GM12878 (cell line): ENCODE measurements around the gene SHC2. TPM values are rescaled to one million over a fixed set of nuclear protein-coding genes. Genes with fewer than 3 reads are reported as not detected.

Experiments used
- ATAC-seq: fragments of 200-7000 bp; cut with Tn5 transposase; 3 replicates; pipeline ENCODE4 v1.9.1; 2020; ENCODE audit warnings: mild to moderate bottlenecking, moderate library complexity
- BruUV-seq: library from RNA; stranded (reverse); fragments of 400-500 nt; replicated peaks from 2 replicates; lab custom pipeline; 2021; lab: Mats Ljungman, UMichigan
- CTCF ChIA-PET: fragments of 300-600 bp; sonication (Branson Sonifier 250); formaldehyde crosslinking; extraction: SDS; loops from one replicate; lab custom pipeline; 2021; ENCODE audit warnings: inconsistent platforms; lab: Yijun Ruan, JAX
- POLR2A ChIA-PET: fragments of 350-600 bp; formaldehyde crosslinking; extraction: SDS; loops from one replicate; lab custom pipeline; 2021; ENCODE audit warnings: inconsistent platforms; lab: Charles Lee
- RAD21 ChIA-PET: fragments of 300-600 bp; sonication (Branson Sonifier 250); formaldehyde crosslinking; loops from one replicate; lab custom pipeline; 2023; ENCODE audit warnings: antibody characterized with exemption; ENCODE audit not compliant: unreplicated experiment; lab: Charles Lee
- SMC1A ChIA-PET: fragments of 300-600 bp; sonication (Branson Sonifier 250); formaldehyde crosslinking; loops from one replicate; lab custom pipeline; 2023; ENCODE audit not compliant: unreplicated experiment, uncharacterized antibody; lab: Charles Lee
- DNase-seq: peaks from one replicate; pipeline ENCODE4 v3.0.0-alpha.2; 2011; ENCODE audit warnings: low read depth, low spot score
- FAIRE-seq: peaks from 3 replicates; lab custom pipeline; 2011; peaks lifted over from hg19 to GRCh38; lab: Jason Lieb, UNC
- H2AFZ ChIP-seq: 2 replicates; pipeline ENCODE4 v1.6.0; 2011; ENCODE audit warnings: low read depth, low read length, control low read depth; ENCODE audit not compliant: control insufficient read depth
- H3K27ac ChIP-seq: 2 replicates; pipeline ENCODE4 v1.5.1; 2011; ENCODE audit warnings: control low read depth; ENCODE audit not compliant: control insufficient read depth, insufficient read depth
- H3K27me3 ChIP-seq, 2 experiments: replicated peaks in 1 of 2; 2 replicates each; pipeline versions ENCODE4 v1.6.0 to v1.6.1; 2011; ENCODE audit warnings: low read length in 1 of 2; ENCODE audit not compliant: control insufficient read depth in 2 of 2, insufficient read depth in 2 of 2
- H3K36me3 ChIP-seq, 2 experiments: 2 replicates each; pipeline ENCODE4 v1.5.1; 2011; ENCODE audit warnings: low read length in 1 of 2; ENCODE audit not compliant: control insufficient read depth in 2 of 2, insufficient read depth in 2 of 2
- H3K4me1 ChIP-seq: 2 replicates; pipeline ENCODE4 v1.6.1; 2011; ENCODE audit warnings: mild to moderate bottlenecking, low read length, moderate library complexity, mixed read lengths; ENCODE audit not compliant: control insufficient read depth, insufficient read depth
- H3K4me2 ChIP-seq: 2 replicates; pipeline ENCODE4 v1.6.0; 2011; ENCODE audit warnings: control low read depth; ENCODE audit not compliant: control insufficient read depth, insufficient read depth
- H3K4me3 ChIP-seq: fragments of 200-600 bp; sonication (generic); 2 replicates; pipeline ENCODE4 v1.5.1; 2016
- H3K79me2 ChIP-seq: 2 replicates; pipeline ENCODE4 v1.6.0; 2011; ENCODE audit warnings: low read length; ENCODE audit not compliant: control insufficient read depth, insufficient read depth
- H3K9ac ChIP-seq: 2 replicates; pipeline ENCODE4 v1.8.0; 2011; ENCODE audit warnings: low read length, control low read depth, mixed read lengths; ENCODE audit not compliant: control insufficient read depth, insufficient read depth
- H3K9me3 ChIP-seq: replicated peaks from 3 replicates; pipeline ENCODE4 v1.5.1; 2011; ENCODE audit warnings: mild to moderate bottlenecking, low read length; ENCODE audit not compliant: control insufficient read depth, insufficient read depth
- H4K20me1 ChIP-seq: 2 replicates; pipeline ENCODE4 v1.6.0; 2011; ENCODE audit not compliant: control insufficient read depth, insufficient read depth
- ASH2L ChIP-seq: fragments of 300-600, 200-600 bp; sonication (generic); IDR thresholded peaks from 2 replicates; pipeline ENCODE4 v1.6.1; 2017; ENCODE audit warnings: low read depth, mild to moderate bottlenecking, borderline replicate concordance
- BACH1 ChIP-seq: fragments of 450-650 bp; IDR thresholded peaks from 2 replicates; pipeline ENCODE4 v1.6.1; 2017; ENCODE audit warnings: mild to moderate bottlenecking, borderline replicate concordance
- BCLAF1 ChIP-seq: fragments of 450-650 bp; IDR thresholded peaks from 2 replicates; pipeline ENCODE4 v1.6.1; 2017; ENCODE audit warnings: antibody characterized with exemption, mild to moderate bottlenecking, moderate library complexity
- BHLHE40 ChIP-seq, 2 experiments: fragments of 450-650 bp in 1 of 2; IDR thresholded peaks; 2 replicates each; pipeline ENCODE4 v1.6.1; 2011 to 2017; ENCODE audit warnings: low read depth in 2 of 2, borderline replicate concordance in 1 of 2, improper control_type of control experiment in 1 of 2, low read length in 1 of 2, mild to moderate bottlenecking in 1 of 2
- BRCA1 ChIP-seq: IDR thresholded peaks from 2 replicates; pipeline ENCODE4 v1.6.1; 2011; ENCODE audit warnings: low read depth, low read length, improper control_type of control experiment
- EP300 ChIP-seq, 2 experiments: fragments of 150-350 bp in 1 of 2; IDR thresholded peaks; 2 replicates each; pipeline ENCODE4 v1.6.1; 2011 to 2012; ENCODE audit warnings: low read depth in 2 of 2, low read length in 2 of 2, borderline replicate concordance in 1 of 2, improper control_type of control experiment in 1 of 2, inconsistent platforms in 1 of 2; ENCODE audit not compliant: control insufficient read depth in 1 of 2
- IRF4 ChIP-seq: IDR thresholded peaks from 2 replicates; pipeline ENCODE4 v1.6.1; 2011; ENCODE audit warnings: low read depth, low read length
- JUND ChIP-seq: IDR thresholded peaks from 2 replicates; pipeline ENCODE4 v1.6.1; 2012; ENCODE audit warnings: low read depth, mild to moderate bottlenecking, low read length, improper control_type of control experiment, moderate library complexity
- MEF2A ChIP-seq: IDR thresholded peaks from 2 replicates; pipeline ENCODE4 v1.6.1; 2011; ENCODE audit warnings: low read depth, mild to moderate bottlenecking, low read length, moderate library complexity; ENCODE audit not compliant: insufficient read depth
- REST ChIP-seq: IDR thresholded peaks from 2 replicates; pipeline ENCODE4 v1.6.1; 2012; ENCODE audit warnings: mild to moderate bottlenecking, low read depth, low read length
- RUNX3 ChIP-seq: IDR thresholded peaks from 2 replicates; pipeline ENCODE4 v1.6.1; 2012; ENCODE audit warnings: low read length, inconsistent platforms
- ZNF207 ChIP-seq: fragments of 450-650 bp; IDR thresholded peaks from 2 replicates; pipeline ENCODE4 v1.6.1; 2014; ENCODE audit warnings: antibody characterized with exemption, mild to moderate bottlenecking, borderline replicate concordance
- WGBS: methylation state at CpG from one replicate; pipeline ENCODE4 v1.1.6; 2016; ENCODE audit warnings: low lambda C conversion rate; ENCODE audit not compliant: insufficient replicate concordance, insufficient coverage; ENCODE audit errors: missing lambda C conversion rate; 5-methylcytosine and 5-hydroxymethylcytosine counted together
- in situ Hi-C: fragments of 300-500 bp; cut with MboI; formaldehyde crosslinking; loops from 9 replicates; pipeline ENCODE4 v1.14.3; 2018; ENCODE audit warnings: mixed read lengths
- intact Hi-C: fragments of 100-400 bp; cut with micrococcal nuclease; formaldehyde crosslinking; loops from one replicate; pipeline ENCODE4 v1.14.2; 2022; ENCODE audit not compliant: unreplicated experiment
- polyA plus RNA-seq, 11 experiments: library from polyadenylated mRNA; depleted of rRNA in 4 of 11; unstranded in 6 of 11; stranded (reverse) in 5 of 11; fragments of >200 nt; fragmentation: Nextera tagmentation in 4 of 11; fragmentation: Illumina TruSeq in 1 of 11; extraction: Ambion mirVana in 4 of 11; extraction: Trizol in 1 of 11; gene quantifications; 1 replicate in 1 of 11; 2 replicates in 10 of 11; pipeline versions ENCODE4 v1.2.1 to v1.2.3, GENCODE V29; 2011 to 2016; ENCODE audit warnings: inconsistent platforms in 2 of 11, missing spikeins in 2 of 11, low read depth in 1 of 11
- total RNA-seq, 4 experiments: library from RNA; depleted of rRNA in 3 of 4; stranded (reverse); fragments of >200 nt in 3 of 4; fragmentation: Illumina TruSeq in 1 of 4; extraction: Trizol in 1 of 4; gene quantifications; 2 replicates each; pipeline versions ENCODE4 v1.2.1 to v1.2.3, GENCODE V29; 2013 to 2021

Gene SHC2
- total and polyA plus RNA-seq, 10 of the 15 experiments (the other 5 are each of a cell fraction or from before 2014, with no cell fraction given), result 0.08 TPM; not detected in 9

- BruUV-seq, result no TSS peak
- peak within 1 kb of the TSS; percentile 89 for H3K4me3 ChIP-seq
- no peak for TF ChIP-seq EP300 (IDR thresholded peaks at IDR 0.05; ENCODE audit: borderline replicate concordance in 1 of 2, control insufficient read depth in 1 of 2, low read depth in 2 of 2, low read length in 2 of 2)
- TF ChIP-seq JUND, result 0 out of 2 replicates have a peak, but pooled peaks have one; percentile 16
- TF ChIP-seq IRF4, result 0 out of 2 replicates have a peak, but pooled peaks have one; percentile 21
- TF ChIP-seq ZNF207, result peak; percentile 61; the same call in 1 of the 2 replicates
- no peak for TF ChIP-seq BCLAF1
- peak; percentile 58; the same call in 1 of the 2 replicates for TF ChIP-seq BACH1
- TF ChIP-seq BRCA1, result no peak
- TF ChIP-seq MEF2A, result no peak
- TF ChIP-seq REST, result no peak
- TF ChIP-seq BHLHE40 (IDR thresholded peaks at IDR 0.05; ENCODE audit: borderline replicate concordance in 1 of 2, low read depth in 2 of 2, low read length in 1 of 2), result peak in 1 of 2 experiments; percentile 30; a peak in 1 of 4 replicates
- peak; percentile 57; the same call in 1 of the 2 replicates for TF ChIP-seq ASH2L
- 0 out of 2 replicates have a peak, but pooled peaks have one; percentile 28 for TF ChIP-seq RUNX3
These were observed 46.7 kb upstream of the SHC2 start, which contains the start of gene TPGS1 for GRCh38 chr19:507286-508203. Gene TPGS1 (plus strand): TSS chr19:507497. CDS start chr19:507507, 10 bp downstream.

More at GRCh38 chr19:507286-508203, 46.7 kb upstream of the SHC2 start, which contains the start of gene TPGS1:
- Histone ChIP-seq H3K79me2 (peaks cover 6% of the 10 kb centered on the region), H4K20me1 (no peaks in the 10 kb centered on the region), H3K9ac (peak within 1 kb of the TSS; percentile 89), H3K4me1 (peaks cover 17% of the 10 kb centered on the region), H3K4me2 (peak within 1 kb of the TSS; percentile 96), H3K27me3 (no peaks in the 10 kb centered on the region), H3K9me3 (no peaks in the 10 kb centered on the region; the same call in 2 of the 3 replicates), H3K36me3 (no peaks in the 10 kb centered on the region), H3K27ac (peak within 1 kb of the TSS; percentile 99), H2AFZ (peak within 1 kb of the TSS; percentile 99)
- ATAC-seq, result peak; percentile 81
- ChIA-PET RAD21 (interaction anchor here (0.9 to 1.7 kb wide), 5 partner anchors 17 to 261 kb away, joined by 4 to 8 read pairs (median 5); partner anchors contain the start of gene CDC34), POLR2A (interaction anchor here (1.4 to 2.6 kb wide), 2 partner anchors 19 to 24 kb away, joined by 7 to 14 read pairs; partner anchors contain the start of gene CDC34), SMC1A (interaction anchor here (0.6 to 1.5 kb wide), 4 partner anchors 17 to 126 kb away, joined by 3 to 6 read pairs (median 4); partner anchors contain the start of gene POLRMT), CTCF (interaction anchor here (0.8 to 2.9 kb wide), 13 partner anchors 13 to 386 kb away, joined by 3 to 21 read pairs (median 5); partner anchors contain the start of genes CDC34, MED16 and RNU6-9)
- no peak for FAIRE-seq
- intact Hi-C loops (no loop called here), in situ Hi-C loops (no loop called here)
- 2% methylated on average over 71 of the region's 81 CpGs for WGBS
- DNase-seq, result no peak
